Endometrial microvascular endothelial cells (primary cell): ENCODE data around the gene WARS2. TPM values are rescaled to one million over a fixed set of nuclear protein-coding genes. Genes with fewer than 3 reads are reported as not detected.

Source experiments
- in situ Hi-C: cut with HindIII; loops from 2 replicates; pipeline ENCODE4 v1.10.0; 2017; ENCODE audit warnings: low sequenced_read_pairs, low pct_unique_long_range_greater_than_20kb; ENCODE audit errors: inconsistent ontology term
- total RNA-seq: library from RNA; depleted of rRNA; stranded (reverse); fragments of >200 nt; gene quantifications from one replicate; pipeline ENCODE4 v1.2.3, GENCODE V29; 2015; ENCODE audit errors: inconsistent ontology term

The WARS2 gene
- total RNA-seq, 1 donor from 2014 or later, result 13.2 TPM

- in situ Hi-C loops, result no loop called here
Observed at GRCh38 chr1:118990513-118991152, 149.8 kb downstream of the WARS2 start.

- in situ Hi-C loops, result no loop called here
Observed at GRCh38 chr1:118989878-118990378, 150.5 kb downstream of the WARS2 start.

- in situ Hi-C loops, result no loop called here
Observed at GRCh38 chr1:118989006-118989815, 151.2 kb downstream of the WARS2 start.

- in situ Hi-C loops, result no loop called here
Observed at GRCh38 chr1:118988186-118989005, 152.1 kb downstream of the WARS2 start, which contains the start of gene TBX15. TBX15 (minus strand) TSS chr1:118988343; CDS start chr1:118987795, 548 bp downstream.

GRCh38 chr1:118987468-118988185, 152.8 kb downstream of the WARS2 start:
- in situ Hi-C loops, result no loop called here

- in situ Hi-C loops, result no loop called here
Observed at GRCh38 chr1:118986555-118987467, 153.6 kb downstream of the WARS2 start.

GRCh38 chr1:118985640-118986554, 154.6 kb downstream of the WARS2 start:
- in situ Hi-C loops, result no loop called here

- in situ Hi-C loops, result no loop called here
Observed at GRCh38 chr1:118984722-118985639, 155.5 kb downstream of the WARS2 start.

GRCh38 chr1:118984086-118984721, 156.2 kb downstream of the WARS2 start:
- in situ Hi-C loops, result no loop called here

GRCh38 chr1:118983558-118984041, 156.9 kb downstream of the WARS2 start:
- in situ Hi-C loops, result no loop called here

- in situ Hi-C loops, result no loop called here
Observed at GRCh38 chr1:118982821-118983557, 157.5 kb downstream of the WARS2 start.

- in situ Hi-C loops, result no loop called here
Observed at GRCh38 chr1:118982266-118982665, 158.2 kb downstream of the WARS2 start.

GRCh38 chr1:118981436-118981835, 159.0 kb downstream of the WARS2 start:
- in situ Hi-C loops, result no loop called here
